HepG2 (cell line): ENCODE results near the gene CEP78. TPM values are rescaled to one million over a fixed set of nuclear protein-coding genes. Genes with fewer than 3 reads are reported as not detected.

Experiments used
- ATAC-seq: fragments of 200-7000 bp; cut with Tn5 transposase; 3 replicates; pipeline ENCODE4 v1.9.1; 2020; ENCODE audit warnings: mild to moderate bottlenecking, moderate library complexity
- BruUV-seq: library from RNA; stranded (reverse); fragments of 400-500 nt; replicated peaks from 2 replicates; lab custom pipeline; 2021; lab: Mats Ljungman, UMichigan
- CTCF ChIA-PET: fragments of 300-600 bp; formaldehyde crosslinking; extraction: SDS; loops from one replicate; lab custom pipeline; 2021; ENCODE audit warnings: low total read pairs, inconsistent platforms, low intra/inter-chr PET ratio; lab: Yijun Ruan, JAX
- POLR2A ChIA-PET: fragments of 350-600 bp; sonication (Branson Sonifier 250); formaldehyde crosslinking; loops from one replicate; lab custom pipeline; 2020; ENCODE audit warnings: antibody characterized with exemption, inconsistent platforms; lab: Yijun Ruan, JAX
- DNase-seq: peaks from one replicate; pipeline ENCODE4 v3.0.0-alpha.2; 2015; ENCODE audit warnings: low spot score
- FAIRE-seq: peaks from 3 replicates; lab custom pipeline; 2011; peaks lifted over from hg19 to GRCh38; lab: Jason Lieb, UNC
- H2AFZ ChIP-seq: one replicate; pipeline ENCODE4 v1.6.1; 2011; ENCODE audit warnings: low read length, inconsistent platforms
- H3K27ac ChIP-seq: fragments of 300-600 bp; 3 replicates; pipeline ENCODE4 v1.8.0; 2011; ENCODE audit warnings: mixed run types, mild to moderate bottlenecking, mixed read lengths, low read length, inconsistent platforms; ENCODE audit not compliant: insufficient read depth; ENCODE audit errors: extremely low read length
- H3K27me3 ChIP-seq, 2 experiments: fragments of 200-600 bp in 1 of 2; 2 replicates in 1 of 2; 3 replicates in 1 of 2; pipeline versions ENCODE4 v1.6.0 to v1.8.0; 2011; ENCODE audit warnings: low read length in 2 of 2, mild to moderate bottlenecking in 2 of 2, moderate library complexity in 2 of 2, inconsistent platforms in 1 of 2; ENCODE audit not compliant: insufficient read depth in 2 of 2, control insufficient read depth in 1 of 2
- H3K36me3 ChIP-seq, 2 experiments: fragments of 200-600 bp in 1 of 2; replicated peaks in 1 of 2; 2 replicates in 1 of 2; 3 replicates in 1 of 2; pipeline versions ENCODE4 v1.5.1 to v1.8.0; 2011; ENCODE audit warnings: low read length in 2 of 2, inconsistent platforms in 1 of 2; ENCODE audit not compliant: insufficient read depth in 2 of 2, control insufficient read depth in 1 of 2
- H3K4me1 ChIP-seq: 2 replicates; pipeline ENCODE4 v1.5.1; 2012; ENCODE audit warnings: low read length, inconsistent platforms; ENCODE audit not compliant: insufficient read depth
- H3K4me2 ChIP-seq: 2 replicates; pipeline ENCODE4 v1.6.0; 2011; ENCODE audit warnings: low read depth, low read length, inconsistent platforms
- H3K4me3 ChIP-seq, 3 experiments: fragments of 200-600 bp in 1 of 3; sonication (generic), shearing (Covaris generic) in 1 of 3; replicated peaks in 1 of 3; 2 replicates each; pipeline ENCODE4 v1.5.1; 2011 to 2016; ENCODE audit warnings: low read length in 3 of 3, inconsistent platforms in 2 of 3, low read depth in 2 of 3, mild to moderate bottlenecking in 2 of 3, control low read depth in 1 of 3, mixed read lengths in 1 of 3; ENCODE audit not compliant: insufficient read depth in 1 of 3
- H3K79me2 ChIP-seq: one replicate; pipeline ENCODE4 v1.6.1; 2011; ENCODE audit warnings: low read length, inconsistent platforms; ENCODE audit not compliant: insufficient read depth
- H3K9ac ChIP-seq: 2 replicates; pipeline ENCODE4 v1.6.0; 2011; ENCODE audit warnings: mild to moderate bottlenecking, low read depth, low read length, inconsistent platforms; ENCODE audit not compliant: insufficient read depth
- H3K9me3 ChIP-seq: 2 replicates; pipeline ENCODE4 v1.5.1; 2012; ENCODE audit warnings: mild to moderate bottlenecking, low read length
- H4K20me1 ChIP-seq: 2 replicates; pipeline ENCODE4 v1.6.0; 2011; ENCODE audit warnings: inconsistent platforms, mild to moderate bottlenecking, low read length, moderate library complexity; ENCODE audit not compliant: insufficient read depth
- ARNT2 ChIP-seq: sonication (generic); formaldehyde crosslinking; IDR thresholded peaks from 2 replicates; pipeline ENCODE4 v1.8.0; 2022; ENCODE audit warnings: mild to moderate bottlenecking, low read depth, missing genetic modification reagents, moderate library complexity
- GATAD2A ChIP-seq: IDR thresholded peaks from 2 replicates; pipeline ENCODE4 v1.6.1; 2016
- HNF1A ChIP-seq, 2 experiments: sonication (generic) in 1 of 2; formaldehyde crosslinking in 1 of 2; IDR thresholded peaks; 2 replicates each; pipeline versions ENCODE4 v1.4.0 to v1.6.1; 2016 to 2020; ENCODE audit warnings: borderline replicate concordance in 1 of 2, low read depth in 1 of 2, mild to moderate bottlenecking in 1 of 2, missing genetic modification reagents in 1 of 2
- HNF4A ChIP-seq: sonication (generic); formaldehyde crosslinking; IDR thresholded peaks from 2 replicates; pipeline ENCODE4 v1.4.0; 2020; ENCODE audit warnings: missing genetic modification reagents
- ISL2 ChIP-seq: sonication (generic); formaldehyde crosslinking; IDR thresholded peaks from 2 replicates; pipeline ENCODE4 v1.5.0; 2020; ENCODE audit warnings: missing genetic modification reagents
- KDM2A ChIP-seq: sonication (generic); formaldehyde crosslinking; IDR thresholded peaks from 2 replicates; pipeline ENCODE4 v1.4.0; 2020; ENCODE audit warnings: low read depth, missing genetic modification reagents, borderline replicate concordance
- PAWR ChIP-seq: sonication (generic); formaldehyde crosslinking; IDR thresholded peaks from 2 replicates; pipeline ENCODE4 v1.4.0; 2020; ENCODE audit warnings: missing genetic modification reagents, mild to moderate bottlenecking, borderline replicate concordance
- PHF21A ChIP-seq: sonication (generic); formaldehyde crosslinking; IDR thresholded peaks from 2 replicates; pipeline ENCODE4 v1.5.0; 2020; ENCODE audit warnings: mild to moderate bottlenecking, missing genetic modification reagents
- RARA ChIP-seq: IDR thresholded peaks from 2 replicates; pipeline ENCODE4 v1.6.1; 2016; ENCODE audit warnings: missing genetic modification reagents, missing compliant biosample characterization
- SIX1 ChIP-seq: sonication (generic); formaldehyde crosslinking; IDR thresholded peaks from 2 replicates; pipeline ENCODE4 v1.4.0; 2020; ENCODE audit warnings: missing genetic modification reagents, borderline replicate concordance
- SOX5 ChIP-seq: IDR thresholded peaks from 2 replicates; pipeline ENCODE4 v1.6.1; 2016; ENCODE audit warnings: borderline replicate concordance
- ZFY ChIP-seq: sonication (generic); formaldehyde crosslinking; IDR thresholded peaks from 2 replicates; pipeline ENCODE4 v1.4.0; 2020; ENCODE audit warnings: missing genetic modification reagents
- ZNF563 ChIP-seq: sonication (generic); formaldehyde crosslinking; IDR thresholded peaks from 2 replicates; pipeline ENCODE4 v1.8.0; 2022; ENCODE audit warnings: mild to moderate bottlenecking, moderate library complexity, missing genetic modification reagents
- ZNF713 ChIP-seq: sonication (generic); formaldehyde crosslinking; IDR thresholded peaks from 2 replicates; pipeline ENCODE4 v1.4.0; 2020; ENCODE audit warnings: mild to moderate bottlenecking, missing genetic modification reagents
- ZNF800 ChIP-seq: sonication (generic); formaldehyde crosslinking; IDR thresholded peaks from 2 replicates; pipeline ENCODE4 v1.4.0; 2020; ENCODE audit warnings: missing genetic modification reagents
- ZNF850 ChIP-seq: sonication (generic); formaldehyde crosslinking; conservative IDR thresholded peaks from 2 replicates; pipeline ENCODE4 v1.9.0; 2021; ENCODE audit warnings: mild to moderate bottlenecking, missing genetic modification reagents
- ZSCAN20 ChIP-seq: sonication (generic); formaldehyde crosslinking; IDR thresholded peaks from 2 replicates; pipeline ENCODE4 v1.4.0; 2020; ENCODE audit warnings: missing genetic modification reagents, mild to moderate bottlenecking, borderline replicate concordance
- WGBS: methylation state at CpG from one replicate; pipeline ENCODE4 v1.1.6; 2017; ENCODE audit warnings: low lambda C conversion rate; 5-methylcytosine and 5-hydroxymethylcytosine counted together
- in situ Hi-C: cut with HindIII; loops from 2 replicates; pipeline ENCODE4 v1.10.0; 2017; ENCODE audit warnings: low pct_unique_long_range_greater_than_20kb; ENCODE audit not compliant: extremely low pct_ligation_motif_present
- intact Hi-C: fragments of 100-400 bp; cut with micrococcal nuclease; formaldehyde crosslinking; loops from one replicate; pipeline ENCODE4 v1.10.0; 2022; ENCODE audit not compliant: unreplicated experiment
- polyA plus RNA-seq, 8 experiments: library from polyadenylated mRNA; depleted of rRNA in 3 of 8; stranded (reverse) in 7 of 8; unstranded in 1 of 8; fragments of >200 nt; fragmentation: Illumina TruSeq in 4 of 8; extraction: Trizol in 4 of 8; gene quantifications; 2 replicates each; pipeline versions ENCODE4 v1.2.1 to v1.2.3, GENCODE V29; 2011 to 2016; ENCODE audit warnings: low read depth in 4 of 8, missing spikeins in 1 of 8, mixed read lengths in 1 of 8; ENCODE audit not compliant: insufficient read depth in 1 of 8
- total RNA-seq, 5 experiments: library from RNA; depleted of rRNA; stranded (reverse); fragments of >200 nt; fragmentation: Illumina TruSeq; extraction: Trizol; gene quantifications; 2 replicates each; pipeline ENCODE4 v1.2.3, GENCODE V29; 2016; ENCODE audit warnings: low read depth in 1 of 5

Gene CEP78
- total and polyA plus RNA-seq, 2 of the 13 experiments (the other 11 are each of a cell fraction or from before 2014, with no cell fraction given), result 5.1 to 30.8 TPM

GRCh38 chr9:78278801-78279200 is 42.9 kb downstream of the CEP78 start (continued):
- no peak for TF ChIP-seq RARA (CRISPR knock-in tag)
- TF ChIP-seq, all 625 proteins: peak for 2

GRCh38 chr9:78280982-78281668 is 45.2 kb downstream of the CEP78 start:
- intact Hi-C loops, result no loop called here
- DNase-seq, result peak; percentile 35
- Histone ChIP-seq H2AFZ (no peak overlapping the region), H3K36me3 (no peaks in the 10 kb centered on the region), H3K9me3 (no peaks in the 10 kb centered on the region), H3K4me1 (peaks cover 50% of the 10 kb centered on the region), H3K27me3 (no peaks in the 10 kb centered on the region), H3K27ac (peak overlapping the region; percentile 51), H3K79me2 (no peaks in the 10 kb centered on the region), H3K4me3 (no peak overlapping the region), H4K20me1 (no peaks in the 10 kb centered on the region), H3K9ac (no peak overlapping the region), H3K4me2 (no peak overlapping the region)
- POLR2A ChIA-PET, result interaction anchor here (1.7 to 6.9 kb wide), 2 partner anchors 9 to 15 kb away, joined by 4 to 114 read pairs; partner anchors contain the start of gene PSAT1
- peak; percentile 68 for FAIRE-seq
- ATAC-seq, result peak; percentile 81
- CTCF ChIA-PET, result no interaction called here
- WGBS, result 43% methylated on average over 3 of the region's 3 CpGs
- in situ Hi-C loops, result no loop called here
- BruUV-seq, result no TSS peak
- TF ChIP-seq ARNT2 (no peak), GATAD2A (CRISPR knock-in tag) (peak; percentile 30; the same call in 1 of the 2 replicates), SOX5 (CRISPR knock-in tag) (no peak), KDM2A (no peak), ISL2 (CRISPR knock-in tag) (no peak), ZFY (peak; percentile 37; the same call in 1 of the 2 replicates), ZSCAN20 (CRISPR knock-in tag) (no peak), ZNF850 (CRISPR knock-in tag) (no peak), HNF1A (IDR thresholded peaks at IDR 0.05; ENCODE audit: low read depth) (no peak), HNF1A (CRISPR knock-in tag; IDR thresholded peaks at IDR 0.05; ENCODE audit: borderline replicate concordance) (no peak), ZNF713 (no peak), ZNF800 (no peak), HNF4A (CRISPR knock-in tag) (0 out of 2 replicates have a peak, but pooled peaks have one; percentile 31), PAWR (no peak), PHF21A (CRISPR knock-in tag) (no peak), SIX1 (no peak), ZNF563 (CRISPR knock-in tag) (no peak)
